Fibroblast of skin of abdomen (primary cell): ENCODE measurements around the gene IL1RAPL1.

ENCODE experiments used
- DNase-seq: peaks from one replicate; pipeline ENCODE4 v3.0.0-alpha.2; 2013

IL1RAPL1 gene

GRCh38 chrX:29926659-29927058 lies 1339.4 kb downstream of the IL1RAPL1 start:
- DNase-seq: no peak

GRCh38 chrX:29935455-29935854 lies 1348.2 kb downstream of the IL1RAPL1 start:
- no peak for DNase-seq

- DNase-seq: no peak
These were observed 1353.5 kb downstream of the IL1RAPL1 start for GRCh38 chrX:29940750-29941149.

- no peak for DNase-seq
These were observed 1354.0 kb downstream of the IL1RAPL1 start for GRCh38 chrX:29941287-29941686.

GRCh38 chrX:29947225-29947624 lies 1360.0 kb downstream of the IL1RAPL1 start:
- no peak for DNase-seq

DNA sequence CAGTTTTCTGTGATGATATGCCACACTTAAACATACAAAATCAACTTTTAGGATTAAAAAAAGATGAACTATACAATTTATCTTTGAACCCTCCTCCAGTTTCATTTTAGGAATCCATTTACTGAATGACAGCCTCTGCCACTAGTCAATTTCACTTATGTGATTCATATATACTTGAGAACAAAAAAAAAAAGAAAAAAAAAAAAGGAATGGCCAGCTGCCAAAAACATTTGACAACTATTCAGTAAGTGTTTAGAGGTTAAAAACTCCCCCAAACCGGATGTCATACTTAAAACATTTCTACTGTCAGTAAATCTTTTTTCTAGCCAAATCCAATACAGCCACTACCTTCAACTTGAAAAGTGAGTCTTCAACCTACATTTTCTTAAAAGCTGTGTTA lies 1361.4 kb downstream of the IL1RAPL1 start:
- peak; percentile 55 for DNase-seq

DNA sequence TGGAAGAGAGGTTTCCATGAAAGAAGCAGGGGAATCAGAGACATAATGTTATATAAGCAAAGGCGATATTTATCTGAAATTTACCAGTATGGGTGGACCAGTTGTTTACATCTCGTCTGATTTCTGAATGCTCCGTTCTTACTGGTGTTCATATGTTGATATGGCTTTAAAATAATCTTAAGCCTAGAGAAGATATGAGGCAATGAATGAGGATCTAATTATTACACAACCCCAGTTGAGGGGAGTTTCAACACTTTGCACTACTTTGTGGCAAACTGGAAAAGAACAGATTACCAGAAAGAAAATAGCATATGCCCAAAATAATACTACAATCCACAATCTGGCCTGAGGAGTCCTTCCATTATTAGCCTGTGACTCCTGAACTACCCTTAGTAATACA lies 1364.8 kb downstream of the IL1RAPL1 start:
- DNase-seq: no peak

DNA sequence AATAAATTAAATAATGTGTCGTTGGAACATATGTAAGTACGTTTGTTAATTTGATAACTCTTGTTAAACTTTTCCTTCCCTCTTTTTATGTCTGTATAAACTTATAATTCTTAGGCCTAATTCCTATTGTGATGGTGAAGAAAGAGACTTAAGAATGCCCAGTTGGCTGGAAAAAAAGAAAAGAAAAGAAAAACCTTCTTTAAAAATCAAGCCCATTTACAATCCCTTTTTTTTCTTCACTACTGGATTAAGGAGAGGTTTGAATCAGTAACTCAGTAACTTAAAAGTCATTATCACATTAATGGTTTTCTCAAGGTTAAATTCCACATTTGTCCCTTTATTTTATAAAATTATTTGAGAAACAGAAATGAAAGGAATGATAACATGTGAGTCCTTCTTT lies 1374.8 kb downstream of the IL1RAPL1 start:
- no peak for DNase-seq

- no peak for DNase-seq
These were observed 1378.4 kb downstream of the IL1RAPL1 start for GRCh38 chrX:29965634-29966033.

GRCh38 chrX:29992083-29992482 lies 1404.8 kb downstream of the IL1RAPL1 start:
- DNase-seq: no peak

DNA sequence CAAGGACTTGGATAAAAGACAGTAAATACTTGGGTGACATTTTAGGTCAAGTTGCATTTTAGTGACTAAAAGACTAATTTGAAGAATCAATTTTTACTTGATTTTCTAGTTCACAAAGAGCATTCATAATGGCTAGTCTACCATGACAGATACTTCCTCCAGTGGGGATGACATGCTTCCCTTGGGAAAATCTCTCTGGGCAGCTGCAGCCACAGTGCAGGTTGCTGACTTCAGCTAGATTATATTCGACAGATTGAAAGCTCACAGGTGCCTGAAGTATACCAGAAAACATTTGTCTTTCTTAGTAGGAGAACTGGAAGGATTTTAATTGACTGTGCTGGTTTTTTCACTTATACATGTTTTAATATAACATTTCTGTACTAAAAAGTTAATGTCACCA lies 1418.6 kb downstream of the IL1RAPL1 start:
- DNase-seq: no peak
